Brain microvascular endothelial cell (primary cell): ENCODE measurements around the gene NELFE.
"Not testable (repeated sequence)": the region's sequence is repeated elsewhere in the genome, so short reads cannot be mapped to it uniquely, and the experiment has no call there.

Experiments
- DNase-seq: peaks from one replicate; pipeline ENCODE4 v3.0.0-alpha.2; 2020
- H3K27ac ChIP-seq: fragments of 250-450 bp; sonication (Bioruptor Pico); 2 replicates; pipeline ENCODE4 v1.5.1; 2020; ENCODE audit warnings: mild to moderate bottlenecking, moderate library complexity
- H3K27me3 ChIP-seq: fragments of 250-450 bp; sonication (Bioruptor Pico); replicated peaks from 2 replicates; pipeline ENCODE4 v1.5.1; 2020; ENCODE audit warnings: mild to moderate bottlenecking
- H3K36me3 ChIP-seq: fragments of 250-450 bp; sonication (Bioruptor Pico); replicated peaks from 2 replicates; pipeline ENCODE4 v1.5.1; 2020; ENCODE audit warnings: mild to moderate bottlenecking
- H3K4me3 ChIP-seq: 2 replicates; pipeline ENCODE4 v1.5.1; 2011; ENCODE audit warnings: low read depth, mild to moderate bottlenecking, control low read depth, low read length, moderate library complexity
- in situ Hi-C: cut with HindIII; loops from 2 replicates; pipeline ENCODE4 v1.10.0; 2017; ENCODE audit warnings: low sequenced_read_pairs, low pct_ligation_motif_present
- TF ChIP-seq, protein P1 (sequence below): IDR thresholded peaks from 2 replicates; pipeline ENCODE4 v1.5.1; 2011; ENCODE audit warnings: low read depth, mild to moderate bottlenecking, moderate library complexity, low read length, control low read depth, inconsistent platforms; ENCODE audit errors: missing control alignments

Gene NELFE

DNA sequence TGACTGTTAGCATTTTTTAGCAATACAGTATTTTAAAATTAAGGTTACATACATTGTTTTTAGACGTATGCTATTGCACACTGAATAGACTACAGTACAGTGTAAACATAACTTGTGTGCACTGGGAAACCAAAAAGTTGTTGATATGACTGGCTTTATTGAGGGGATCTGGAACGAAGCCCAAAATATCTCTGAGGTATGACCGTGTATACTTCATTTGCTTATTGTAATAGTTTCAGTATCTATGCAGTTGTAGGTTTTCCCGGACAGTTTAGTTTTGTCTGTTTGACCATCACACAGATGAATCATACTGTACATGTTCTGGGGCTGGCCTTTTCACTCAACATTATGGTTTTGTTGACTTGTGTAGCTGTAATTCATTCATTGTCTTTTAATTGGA, 50.0 kb downstream of the NELFE start:
- peak overlapping the region; percentile 97 for H3K27ac ChIP-seq
- DNase-seq: peak; percentile 76
- TF ChIP-seq, protein P1, sequence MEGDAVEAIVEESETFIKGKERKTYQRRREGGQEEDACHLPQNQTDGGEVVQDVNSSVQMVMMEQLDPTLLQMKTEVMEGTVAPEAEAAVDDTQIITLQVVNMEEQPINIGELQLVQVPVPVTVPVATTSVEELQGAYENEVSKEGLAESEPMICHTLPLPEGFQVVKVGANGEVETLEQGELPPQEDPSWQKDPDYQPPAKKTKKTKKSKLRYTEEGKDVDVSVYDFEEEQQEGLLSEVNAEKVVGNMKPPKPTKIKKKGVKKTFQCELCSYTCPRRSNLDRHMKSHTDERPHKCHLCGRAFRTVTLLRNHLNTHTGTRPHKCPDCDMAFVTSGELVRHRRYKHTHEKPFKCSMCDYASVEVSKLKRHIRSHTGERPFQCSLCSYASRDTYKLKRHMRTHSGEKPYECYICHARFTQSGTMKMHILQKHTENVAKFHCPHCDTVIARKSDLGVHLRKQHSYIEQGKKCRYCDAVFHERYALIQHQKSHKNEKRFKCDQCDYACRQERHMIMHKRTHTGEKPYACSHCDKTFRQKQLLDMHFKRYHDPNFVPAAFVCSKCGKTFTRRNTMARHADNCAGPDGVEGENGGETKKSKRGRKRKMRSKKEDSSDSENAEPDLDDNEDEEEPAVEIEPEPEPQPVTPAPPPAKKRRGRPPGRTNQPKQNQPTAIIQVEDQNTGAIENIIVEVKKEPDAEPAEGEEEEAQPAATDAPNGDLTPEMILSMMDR: no peak
- H3K36me3 ChIP-seq: no peaks in the 10 kb centered on the region
- H3K27me3 ChIP-seq: no peaks in the 10 kb centered on the region
- no peak overlapping the region for H3K4me3 ChIP-seq
- in situ Hi-C loops: no loop called here

DNA sequence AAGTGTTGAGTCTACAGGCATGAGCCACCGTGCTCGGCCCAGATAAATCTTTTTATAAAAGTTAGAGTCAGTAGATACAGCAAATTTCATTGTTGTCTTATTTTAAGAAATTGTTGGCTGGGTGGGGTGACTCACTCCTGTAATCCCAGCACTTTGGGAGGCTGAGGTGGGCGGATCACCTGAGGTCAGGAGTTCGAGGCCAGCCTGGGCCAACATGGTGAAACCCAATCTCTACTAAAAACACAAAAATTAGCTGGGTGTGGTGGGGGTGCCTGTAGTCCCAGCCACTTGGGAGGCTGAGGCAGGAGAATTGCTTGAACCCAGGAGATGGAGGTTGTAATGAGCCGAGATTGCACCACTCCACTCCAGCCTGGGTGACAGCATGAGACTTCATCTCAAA, 50.5 kb downstream of the NELFE start:
- in situ Hi-C loops, H3K4me3 ChIP-seq: not testable (repeated sequence)

GRCh38 chr6:31907158-31907813, 51.5 kb downstream of the NELFE start:
- in situ Hi-C loops: no loop called here
- TF ChIP-seq, protein P1: no peak
- no peaks in the 10 kb centered on the region for H3K36me3 ChIP-seq
- no peak overlapping the region for H3K4me3 ChIP-seq
- H3K27ac ChIP-seq: no peak overlapping the region
- no peaks in the 10 kb centered on the region for H3K27me3 ChIP-seq
- DNase-seq: peak; percentile 36

More for the DNA sequence above, 50.5 kb downstream of the NELFE start:
- DNase-seq, H3K36me3 ChIP-seq, H3K27me3 ChIP-seq: not testable (repeated sequence)
- peak overlapping the region; percentile 97 for H3K27ac ChIP-seq

GRCh38 chr6:31906727-31907126, 52.0 kb downstream of the NELFE start:
- H3K27ac ChIP-seq, H3K36me3 ChIP-seq, in situ Hi-C loops, DNase-seq, H3K27me3 ChIP-seq, H3K4me3 ChIP-seq: not testable (repeated sequence)

DNA sequence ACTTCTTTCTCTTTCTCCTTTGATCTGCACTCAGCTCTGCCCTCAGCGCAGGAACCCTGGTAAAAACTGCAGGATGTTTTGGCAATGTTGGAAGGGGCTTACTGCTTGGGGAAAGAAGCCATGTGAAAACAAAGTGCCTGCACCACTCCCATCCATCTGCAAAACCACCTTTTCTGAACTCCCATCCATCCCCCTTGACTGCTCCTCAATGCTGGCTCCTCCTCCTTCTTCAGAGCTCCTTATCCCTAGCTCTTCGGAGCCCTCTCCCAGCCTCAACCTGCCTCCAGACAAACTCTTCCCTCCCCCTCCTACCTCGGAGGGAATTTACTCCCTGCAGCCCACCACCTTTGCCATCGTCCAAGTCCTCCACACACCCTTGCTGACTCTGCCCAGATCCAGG, 52.6 kb downstream of the NELFE start:
- Histone ChIP-seq H3K27me3 (no peaks in the 10 kb centered on the region), H3K4me3 (no peak overlapping the region), H3K27ac (no peak overlapping the region), H3K36me3 (no peaks in the 10 kb centered on the region)
- no peak for DNase-seq
- in situ Hi-C loops: no loop called here
- TF ChIP-seq, protein P1: no peak

GRCh38 chr6:31905041-31905440, 53.7 kb downstream of the NELFE start:
- no peak for DNase-seq
- Histone ChIP-seq H3K36me3 (no peaks in the 10 kb centered on the region), H3K4me3 (no peak overlapping the region), H3K27ac (no peak overlapping the region), H3K27me3 (no peaks in the 10 kb centered on the region)
- in situ Hi-C loops: no loop called here
- TF ChIP-seq, protein P1: no peak

DNA sequence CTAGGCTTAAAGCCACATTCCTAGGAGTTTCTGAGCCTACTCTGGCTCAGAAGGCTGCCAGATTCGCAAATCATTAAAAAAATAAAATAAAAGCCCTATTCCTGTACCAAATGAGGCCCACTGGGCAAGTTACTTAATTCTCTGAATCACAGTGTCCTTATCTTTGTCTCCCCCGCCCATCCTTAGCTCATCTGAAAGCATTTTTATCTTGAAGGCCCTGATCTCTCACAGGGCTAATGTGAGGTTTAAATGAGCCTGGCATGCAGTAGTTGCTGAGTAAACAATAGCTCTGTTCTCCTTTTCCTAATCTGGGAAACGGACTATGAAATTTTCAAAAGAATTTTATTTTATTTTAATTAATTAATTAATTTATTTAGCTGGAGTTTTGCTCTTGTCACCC, 54.8 kb downstream of the NELFE start:
- no peak overlapping the region for H3K27ac ChIP-seq
- DNase-seq: peak; percentile 9
- no peak overlapping the region for H3K4me3 ChIP-seq
- in situ Hi-C loops: no loop called here
- no peaks in the 10 kb centered on the region for H3K27me3 ChIP-seq
- TF ChIP-seq, protein P1: no peak
- no peaks in the 10 kb centered on the region for H3K36me3 ChIP-seq
